Right hindlimb (tissue), 1 donor: ENCODE data around the gene AKR1B1.

Experiments used
- DNase-seq: peaks from one replicate; pipeline ENCODE4 v3.0.0-alpha.2; 2018

Gene AKR1B1

GRCh38 chr7:134407311-134407710 lies 51.6 kb downstream of the AKR1B1 start:
- no peak for DNase-seq

GRCh38 chr7:134406431-134406830 lies 52.5 kb downstream of the AKR1B1 start:
- no peak for DNase-seq

GRCh38 chr7:134405299-134405698 lies 53.6 kb downstream of the AKR1B1 start:
- DNase-seq = no peak

- DNase-seq = no peak
Observed at GRCh38 chr7:134403062-134403461, 55.8 kb downstream of the AKR1B1 start.

- DNase-seq = no peak
Observed at GRCh38 chr7:134400859-134401258, 58.0 kb downstream of the AKR1B1 start.

GRCh38 chr7:134396031-134396430 lies 62.9 kb downstream of the AKR1B1 start:
- no peak for DNase-seq

GRCh38 chr7:134395604-134396003 lies 63.3 kb downstream of the AKR1B1 start:
- DNase-seq = no peak

- DNase-seq = no peak
Observed at GRCh38 chr7:134394056-134394455, 64.8 kb downstream of the AKR1B1 start.
